Cortex of kidney (tissue), 1 donor: Measurements from ENCODE around the gene CDHR3.

Experiments
- DNase-seq: peaks from one replicate; lab custom pipeline; 2025; lab: John Stamatoyannopoulos, UW

Gene CDHR3

GRCh38 chr7:106049139-106049752, 86.2 kb downstream of the CDHR3 start:
- no peak for DNase-seq

GRCh38 chr7:106050002-106050745, 87.1 kb downstream of the CDHR3 start:
- no peak for DNase-seq

- DNase-seq = no peak
These were observed 87.7 kb downstream of the CDHR3 start for GRCh38 chr7:106050746-106051117.

GRCh38 chr7:106052681-106053080, 89.6 kb downstream of the CDHR3 start:
- DNase-seq = no peak

- no peak for DNase-seq
These were observed 90.0 kb downstream of the CDHR3 start for GRCh38 chr7:106053109-106053508.

- DNase-seq = no peak
These were observed 91.3 kb downstream of the CDHR3 start for GRCh38 chr7:106054156-106054910.

- DNase-seq = no peak
These were observed 92.0 kb downstream of the CDHR3 start for GRCh38 chr7:106054971-106055532.

- DNase-seq = no peak
These were observed 93.6 kb downstream of the CDHR3 start for GRCh38 chr7:106056513-106057203.

- DNase-seq = no peak
These were observed 94.3 kb downstream of the CDHR3 start for GRCh38 chr7:106057204-106057961.

- no peak for DNase-seq
These were observed 95.2 kb downstream of the CDHR3 start for GRCh38 chr7:106057962-106058927.

GRCh38 chr7:106058928-106059324, 95.9 kb downstream of the CDHR3 start:
- DNase-seq = no peak

GRCh38 chr7:106059556-106059955, 96.5 kb downstream of the CDHR3 start:
- no peak for DNase-seq

GRCh38 chr7:106060394-106060920, 97.4 kb downstream of the CDHR3 start:
- DNase-seq = no peak

GRCh38 chr7:106061301-106061979, 98.4 kb downstream of the CDHR3 start:
- no peak for DNase-seq

GRCh38 chr7:106062006-106062405, 98.9 kb downstream of the CDHR3 start:
- no peak for DNase-seq

- no peak for DNase-seq
These were observed 99.5 kb downstream of the CDHR3 start for GRCh38 chr7:106062521-106062931.

- DNase-seq = no peak
These were observed 100.0 kb downstream of the CDHR3 start for GRCh38 chr7:106063024-106063423.

- no peak for DNase-seq
These were observed 100.6 kb downstream of the CDHR3 start for GRCh38 chr7:106063692-106064091.

GRCh38 chr7:106064316-106064715, 101.3 kb downstream of the CDHR3 start:
- no peak for DNase-seq
